H1 (cell line): Measurements from ENCODE around the gene RAMACL. TPM values are rescaled to one million over a fixed set of nuclear protein-coding genes. Genes with fewer than 3 reads are reported as not detected.

Experiments
- CTCF ChIA-PET: fragments of 300-600 bp; sonication (Branson Sonifier 250); formaldehyde crosslinking; loops from one replicate; lab custom pipeline; 2021; ENCODE audit not compliant: partially characterized antibody; lab: Charles Lee
- POLR2A ChIA-PET: fragments of 300-600 bp; sonication (Branson Sonifier 250); formaldehyde crosslinking; loops from one replicate; lab custom pipeline; 2021; ENCODE audit warnings: inconsistent platforms; ENCODE audit not compliant: partially characterized antibody; lab: Charles Lee
- DNase-seq, 2 experiments: peaks; one replicate each; pipeline versions ENCODE4 v3.0.0 to v3.0.0-alpha.2; 2010 to 2022; ENCODE audit warnings: low spot score in 2 of 2, low read depth in 1 of 2, mixed read lengths in 1 of 2
- FAIRE-seq: peaks from 2 replicates; lab custom pipeline; 2011; peaks lifted over from hg19 to GRCh38; lab: Jason Lieb, UNC
- H2AFZ ChIP-seq: 2 replicates; pipeline ENCODE4 v1.8.1; 2012; ENCODE audit warnings: low read length, inconsistent platforms
- H2AK5ac ChIP-seq: 2 replicates; pipeline ENCODE4 v1.6.1; 2013; ENCODE audit warnings: low read depth, low read length
- H2BK120ac ChIP-seq: replicated peaks from 2 replicates; pipeline ENCODE3; 2013; ENCODE audit warnings: low read depth, low read length, inconsistent platforms
- H2BK12ac ChIP-seq: 2 replicates; pipeline ENCODE4 v1.6.1; 2013; ENCODE audit warnings: low read depth, low read length
- H2BK15ac ChIP-seq: 2 replicates; pipeline ENCODE4 v1.6.1; 2013; ENCODE audit warnings: low read length
- H2BK20ac ChIP-seq: 2 replicates; pipeline ENCODE4 v1.6.1; 2013; ENCODE audit warnings: low read length
- H2BK5ac ChIP-seq: 2 replicates; pipeline ENCODE4 v1.6.1; 2013; ENCODE audit warnings: low read depth, low read length
- H3K14ac ChIP-seq: 2 replicates; pipeline ENCODE4 v1.6.1; 2013; ENCODE audit warnings: inconsistent platforms; ENCODE audit not compliant: insufficient read length
- H3K18ac ChIP-seq: 2 replicates; pipeline ENCODE4 v1.6.1; 2013; ENCODE audit warnings: low read length; ENCODE audit errors: extremely low read depth
- H3K23ac ChIP-seq: 2 replicates; pipeline ENCODE4 v1.6.1; 2013; ENCODE audit warnings: inconsistent platforms; ENCODE audit not compliant: insufficient read length
- H3K23me2 ChIP-seq: 2 replicates; pipeline ENCODE4 v1.6.1; 2013; ENCODE audit warnings: low read depth, low read length
- H3K27ac ChIP-seq: 2 replicates; pipeline ENCODE4 v1.6.1; 2011; ENCODE audit warnings: low read depth, low read length, inconsistent platforms
- H3K27me3 ChIP-seq, 4 experiments: replicated peaks in 1 of 4; 1 replicate in 1 of 4; 2 replicates in 3 of 4; pipeline versions ENCODE4 v1.6.1 to v1.8.1; 2011 to 2013; ENCODE audit warnings: low read length in 3 of 4, mild to moderate bottlenecking in 3 of 4, inconsistent platforms in 2 of 4, mixed read lengths in 2 of 4, moderate library complexity in 1 of 4; ENCODE audit not compliant: control insufficient read depth in 3 of 4, insufficient read depth in 3 of 4; ENCODE audit errors: extremely low read depth in 1 of 4
- H3K36me3 ChIP-seq, 4 experiments: 2 replicates each; pipeline versions ENCODE4 v1.6.1 to v1.8.1; 2011 to 2013; ENCODE audit warnings: mild to moderate bottlenecking in 4 of 4, low read length in 3 of 4, moderate library complexity in 2 of 4, control low read depth in 1 of 4, inconsistent platforms in 1 of 4; ENCODE audit not compliant: insufficient read depth in 4 of 4, control insufficient read depth in 2 of 4
- H3K4ac ChIP-seq: replicated peaks from 2 replicates; pipeline ENCODE3; 2013; ENCODE audit warnings: low read length, low read depth, mixed read lengths, inconsistent platforms; ENCODE audit not compliant: insufficient read length
- H3K4me1 ChIP-seq, 4 experiments: replicated peaks in 1 of 4; 1 replicate in 1 of 4; 2 replicates in 3 of 4; pipeline versions ENCODE4 v1.6.1 to v1.8.1; 2011 to 2013; ENCODE audit warnings: low read length in 3 of 4, inconsistent platforms in 2 of 4, mixed read lengths in 1 of 4; ENCODE audit not compliant: insufficient read depth in 4 of 4, control insufficient read depth in 3 of 4
- H3K4me2 ChIP-seq, 2 experiments: 2 replicates each; pipeline versions ENCODE4 v1.6.1 to v1.8.1; 2011 to 2013; ENCODE audit warnings: low read depth in 2 of 2, low read length in 2 of 2, control low read depth in 1 of 2, inconsistent platforms in 1 of 2, mild to moderate bottlenecking in 1 of 2; ENCODE audit not compliant: insufficient read depth in 1 of 2
- H3K4me3 ChIP-seq, 4 experiments: fragments of 200-600, 300-600 bp in 1 of 4; sonication (generic), shearing (Covaris generic), sonication (Bioruptor Twin) in 1 of 4; 2 replicates each; pipeline versions ENCODE4 v1.5.1 to v1.8.1; 2011 to 2016; ENCODE audit warnings: low read length in 4 of 4, low read depth in 3 of 4, control low read depth in 2 of 4, inconsistent platforms in 2 of 4, mild to moderate bottlenecking in 2 of 4, mixed read lengths in 1 of 4, moderate library complexity in 1 of 4; ENCODE audit not compliant: insufficient read depth in 2 of 4; ENCODE audit errors: extremely low read depth in 1 of 4
- H3K56ac ChIP-seq: replicated peaks from 2 replicates; pipeline ENCODE3; 2013; ENCODE audit warnings: low read depth, mild to moderate bottlenecking, mixed read lengths, low read length, inconsistent platforms; ENCODE audit not compliant: insufficient read length
- H3K79me1 ChIP-seq: 2 replicates; pipeline ENCODE4 v1.6.1; 2013; ENCODE audit warnings: low read depth, low read length, control low read depth
- H3K79me2 ChIP-seq, 2 experiments: 2 replicates each; pipeline versions ENCODE4 v1.6.1 to v1.8.1; 2012 to 2013; ENCODE audit warnings: low read length in 2 of 2, mild to moderate bottlenecking in 2 of 2, inconsistent platforms in 1 of 2; ENCODE audit not compliant: insufficient read depth in 2 of 2, control insufficient read depth in 1 of 2
- H3K9ac ChIP-seq, 4 experiments: replicated peaks in 1 of 4; 1 replicate in 1 of 4; 2 replicates in 3 of 4; pipeline versions ENCODE4 v1.6.1 to v1.8.1; 2011 to 2013; ENCODE audit warnings: low read depth in 3 of 4, low read length in 3 of 4, control low read depth in 2 of 4, mild to moderate bottlenecking in 2 of 4, moderate library complexity in 2 of 4, inconsistent platforms in 1 of 4; ENCODE audit errors: extremely low read depth in 1 of 4
- H3K9me3 ChIP-seq, 2 experiments: 2 replicates each; pipeline versions ENCODE4 v1.6.1 to v1.8.1; 2012 to 2013; ENCODE audit warnings: mild to moderate bottlenecking in 2 of 2, moderate library complexity in 2 of 2, control low read depth in 1 of 2, inconsistent platforms in 1 of 2, low read depth in 1 of 2, low read length in 1 of 2, mixed read lengths in 1 of 2; ENCODE audit not compliant: insufficient read depth in 2 of 2
- H4K20me1 ChIP-seq, 2 experiments: replicated peaks in 1 of 2; 2 replicates each; pipeline versions ENCODE3 to v1.8.1; 2011 to 2013; ENCODE audit warnings: inconsistent platforms in 2 of 2, low read length in 2 of 2, mild to moderate bottlenecking in 1 of 2; ENCODE audit not compliant: insufficient read depth in 2 of 2, control insufficient read depth in 1 of 2
- H4K5ac ChIP-seq: 2 replicates; pipeline ENCODE4 v1.6.1; 2013; ENCODE audit warnings: low read length, low read depth, mixed read lengths, inconsistent platforms; ENCODE audit not compliant: insufficient read length
- H4K8ac ChIP-seq: 2 replicates; pipeline ENCODE4 v1.8.0; 2013; ENCODE audit warnings: mild to moderate bottlenecking, moderate library complexity, low read length, inconsistent platforms; ENCODE audit not compliant: insufficient read depth; ENCODE audit errors: extremely low read depth
- H4K91ac ChIP-seq: replicated peaks from 2 replicates; pipeline ENCODE3; 2013; ENCODE audit warnings: low read length, mixed read lengths, inconsistent platforms; ENCODE audit not compliant: insufficient read length
- ATF2 ChIP-seq: IDR thresholded peaks from 2 replicates; pipeline ENCODE4 v1.6.1; 2012; ENCODE audit warnings: low read length, inconsistent platforms
- BRCA1 ChIP-seq: IDR thresholded peaks from 2 replicates; pipeline ENCODE4 v1.6.1; 2012; ENCODE audit warnings: low read depth, low read length, improper control_type of control experiment
- E2F6 ChIP-seq: IDR thresholded peaks from 2 replicates; pipeline ENCODE4 v1.6.1; 2012; ENCODE audit warnings: inconsistent platforms
- EGR1 ChIP-seq: IDR thresholded peaks from 2 replicates; pipeline ENCODE4 v1.6.1; 2011; ENCODE audit warnings: low read depth, low read length, borderline replicate concordance
- EZH2 ChIP-seq: fragments of 200-600 bp; sonication (generic); IDR thresholded peaks from 2 replicates; pipeline ENCODE4 v1.7.1; 2012; ENCODE audit warnings: low read depth, mild to moderate bottlenecking, moderate library complexity, low read length, inconsistent platforms; ENCODE audit not compliant: severe bottlenecking
- KDM4A ChIP-seq: IDR thresholded peaks from one replicate; pipeline ENCODE4 v1.7.1; 2012; ENCODE audit warnings: low read depth, mild to moderate bottlenecking, moderate library complexity, low read length, inconsistent platforms; ENCODE audit not compliant: severe bottlenecking
- RNF2 ChIP-seq: fragments of 200-900, 300-1000 bp; sonication (generic); IDR thresholded peaks from 2 replicates; pipeline ENCODE4 v1.7.1; 2016; ENCODE audit warnings: borderline replicate concordance, low read depth, mild to moderate bottlenecking, antibody characterized with exemption, low read length; ENCODE audit not compliant: poor library complexity, severe bottlenecking; ENCODE audit errors: missing control alignments
- SIX5 ChIP-seq: IDR thresholded peaks from 2 replicates; pipeline ENCODE4 v1.6.1; 2011; ENCODE audit warnings: mild to moderate bottlenecking, low read depth, low read length
- TEAD4 ChIP-seq: IDR thresholded peaks from 2 replicates; pipeline ENCODE4 v1.6.1; 2012; ENCODE audit warnings: low read depth, low read length, inconsistent platforms, mixed read lengths
- WGBS, 2 experiments: shearing (Covaris generic) in 1 of 2; methylation state at CpG; one replicate each; pipeline versions ENCODE4 v1.1.6 to v1.1.7; 2013 to 2015; ENCODE audit warnings: low lambda C conversion rate in 2 of 2, mixed read lengths in 2 of 2, inconsistent platforms in 1 of 2, low coverage in 1 of 2, missing lambda C conversion rate in 1 of 2; ENCODE audit not compliant: insufficient replicate concordance in 2 of 2, insufficient coverage in 1 of 2, insufficient read length in 1 of 2; ENCODE audit errors: extremely low coverage in 1 of 2, missing lambda C conversion rate in 1 of 2; 5-methylcytosine and 5-hydroxymethylcytosine counted together
- polyA plus RNA-seq, 7 experiments: library from polyadenylated mRNA; depleted of rRNA in 3 of 7; stranded (reverse) in 5 of 7; unstranded in 2 of 7; fragments of >200 nt in 5 of 7; fragments of 200-250 nt in 2 of 7; gene quantifications; 1 replicate in 5 of 7; 2 replicates in 1 of 7; 4 replicates in 1 of 7; pipeline versions ENCODE4 v1.2.1 to v1.2.3, GENCODE V29; 2011 to 2013; ENCODE audit warnings: missing spikeins in 2 of 7, mixed read lengths in 2 of 7
- total RNA-seq: library from RNA; stranded (reverse); fragmentation: NEBNext Ultra II Directional; extraction: Animal tissue kit (Norgen Biotek cat#: 25700); gene quantifications from 2 replicates; pipeline ENCODE4 v1.2.1, GENCODE V29; 2021

The RAMACL gene
- total and polyA plus RNA-seq, 2 of the 8 experiments (the other 6 are each of a cell fraction or from before 2014, with no cell fraction given): 0.23 to 0.97 TPM

- Histone ChIP-seq H3K36me3 (no peaks in the 10 kb centered on the region; a peak in 2 of 8 replicates), H3K27ac (no peak overlapping the region), H3K23ac (no peak overlapping the region), H3K79me1 (peaks cover 13% of the 10 kb centered on the region; the same call in 1 of the 2 replicates), H3K9ac (no peak overlapping the region), H4K8ac (no peak overlapping the region), H3K79me2 (peaks cover 4 to 72% of the 10 kb centered on the region in 2 experiments), H2AFZ (no peak overlapping the region), H3K4me2 (no peak overlapping the region), H4K91ac (no peak overlapping the region), H2BK12ac (no peak overlapping the region), H3K4me1 (peaks cover 6 to 17% (median 10%) of the 10 kb centered on the region in 4 experiments), H3K4ac (no peak overlapping the region), H3K27me3 (no peaks in the 10 kb centered on the region), H3K9me3 (no peaks in the 10 kb centered on the region), H2BK5ac (no peak overlapping the region), H2BK120ac (no peak overlapping the region), H2BK20ac (no peak overlapping the region), H3K56ac (no peak overlapping the region), H3K23me2 (no peaks in the 10 kb centered on the region), H4K5ac (no peak overlapping the region), H4K20me1 (peaks cover 11 to 15% of the 10 kb centered on the region in 2 experiments), H2BK15ac (no peak overlapping the region), H2AK5ac (no peak overlapping the region), H3K4me3 (no peak overlapping the region), H3K14ac (no peak overlapping the region), H3K18ac (no peak overlapping the region)
- ChIA-PET POLR2A (interaction anchor here (3.3 kb wide), 1 partner anchor 10 kb away, joined by 19 read pairs; the partner anchor contains the start of gene RPS6KA2), CTCF (interaction anchor here (0.7 to 1.4 kb wide), 2 partner anchors 102 to 304 kb away, joined by 4 read pairs; no protein-coding TSS in a partner anchor)
- FAIRE-seq (no peak), DNase-seq (peak in 1 of 2 experiments; percentile 7)
- WGBS, 2 experiments: 91% methylated on average over 7 of the region's 7 CpGs; no CpG with 5 or more reads in 1 of the 2 experiments
- no peak for TF ChIP-seq E2F6
- no peak for TF ChIP-seq TEAD4
- no peak for TF ChIP-seq EGR1
- no peak for TF ChIP-seq EZH2
- TF ChIP-seq RNF2: no peak
- TF ChIP-seq SIX5: no peak
- no peak for TF ChIP-seq KDM4A
- TF ChIP-seq ATF2: no peak
- no peak for TF ChIP-seq BRCA1
Measured at GRCh38 chr6:166617359-166617758, 30.9 kb upstream of the RAMACL start.
